ENCODE results near the gene LAMB2. TPM values are rescaled to one million over a fixed set of nuclear protein-coding genes. Genes with fewer than 3 reads are reported as not detected.
A peak's percentile ranks its signal among the peaks of the same experiment; 100 is the strongest.

Gene LAMB2
- total RNA-seq, 2 donors from 2014 or later, result 432 to 667 TPM

- H3K9me3 ChIP-seq, result no peaks in the 10 kb centered on the region
- peak overlapping the region; percentile 91 to 95 for H3K27ac ChIP-seq
- H3K27me3 ChIP-seq (replicated peaks; ENCODE audit: insufficient read depth), result no peaks in the 10 kb centered on the region
- intact Hi-C loops (cut with DNase I), result loop anchor here (2.0 kb wide), 1 partner anchor 15 kb away; the partner anchor contains the start of gene QARS1
- peaks cover 38 to 47% of the 10 kb centered on the region in 2 donors for H3K36me3 ChIP-seq
- 0% methylated on average over 9 of the region's 9 CpGs for WGBS
- peaks cover 6% of the 10 kb centered on the region for H3K4me1 ChIP-seq (replicated peaks)
- peak overlapping the region; percentile 92 to 100 for H3K4me3 ChIP-seq
- no peak for DNase-seq (ENCODE audit: low spot score)
- TF ChIP-seq POLR2AphosphoS5 (IDR thresholded peaks at IDR 0.05), result no peak
- TF ChIP-seq CTCF (IDR thresholded peaks at IDR 0.05), result no peak
- TF ChIP-seq POLR2A (IDR thresholded peaks at IDR 0.05), result no peak
Measured at GRCh38 chr3:49120096-49120437, 12.8 kb downstream of the LAMB2 start.

GRCh38 chr3:49119439-49119838 is 13.4 kb downstream of the LAMB2 start:
- Histone ChIP-seq H3K4me3 (peak overlapping the region; percentile 92 to 100), H3K4me1 (replicated peaks) (peaks cover 6% of the 10 kb centered on the region), H3K9me3 (no peaks in the 10 kb centered on the region), H3K27ac (no peak overlapping the region), H3K36me3 (peaks cover 40 to 52% of the 10 kb centered on the region in 2 donors), H3K27me3 (replicated peaks; ENCODE audit: insufficient read depth) (no peaks in the 10 kb centered on the region)
- intact Hi-C loops (cut with DNase I), result no loop called here
- TF ChIP-seq POLR2A (IDR thresholded peaks at IDR 0.05) (no peak), POLR2AphosphoS5 (IDR thresholded peaks at IDR 0.05) (no peak), CTCF (IDR thresholded peaks at IDR 0.05) (no peak)
- 52% methylated on average over 3 of the region's 3 CpGs for WGBS
- no peak for DNase-seq (ENCODE audit: low spot score)

- 75% methylated on average over 10 of the region's 10 CpGs for WGBS
- intact Hi-C loops (cut with DNase I), result no loop called here
- H3K4me3 ChIP-seq, result no peak overlapping the region
- peaks cover 44 to 52% of the 10 kb centered on the region in 2 donors for H3K36me3 ChIP-seq
- no peak overlapping the region for H3K27ac ChIP-seq
- no peak for TF ChIP-seq CTCF (IDR thresholded peaks at IDR 0.05)
- no peak for TF ChIP-seq POLR2AphosphoS5 (IDR thresholded peaks at IDR 0.05)
- TF ChIP-seq POLR2A (IDR thresholded peaks at IDR 0.05), result no peak
- H3K27me3 ChIP-seq (replicated peaks; ENCODE audit: insufficient read depth), result no peaks in the 10 kb centered on the region
- peaks cover 6% of the 10 kb centered on the region for H3K4me1 ChIP-seq (replicated peaks)
- no peaks in the 10 kb centered on the region for H3K9me3 ChIP-seq
- DNase-seq (ENCODE audit: low spot score), result no peak
Measured at GRCh38 chr3:49119036-49119435, 13.8 kb downstream of the LAMB2 start.

GRCh38 chr3:49112262-49112661 is 20.6 kb downstream of the LAMB2 start:
- Histone ChIP-seq H3K4me1 (replicated peaks) (no peaks in the 10 kb centered on the region), H3K27ac (no peak overlapping the region), H3K36me3 (peaks cover 66 to 67% of the 10 kb centered on the region in 2 donors), H3K9me3 (no peaks in the 10 kb centered on the region), H3K4me3 (no peak overlapping the region), H3K27me3 (replicated peaks; ENCODE audit: insufficient read depth) (no peaks in the 10 kb centered on the region)
- no peak for DNase-seq (ENCODE audit: low spot score)
- intact Hi-C loops (cut with DNase I), result no loop called here
- TF ChIP-seq POLR2AphosphoS5 (IDR thresholded peaks at IDR 0.05) (no peak), CTCF (IDR thresholded peaks at IDR 0.05) (no peak), POLR2A (IDR thresholded peaks at IDR 0.05) (no peak)
- 83% methylated on average over 14 of the region's 14 CpGs for WGBS

- WGBS, result 69% methylated on average over 6 of the region's 6 CpGs
Measured at GRCh38 chr3:49111347-49111746, 21.5 kb downstream of the LAMB2 start.

More at GRCh38 chr3:49111347-49111746, 21.5 kb downstream of the LAMB2 start:
- no peak overlapping the region for H3K4me3 ChIP-seq
- intact Hi-C loops (cut with DNase I), result no loop called here
- H3K9me3 ChIP-seq, result no peaks in the 10 kb centered on the region
- H3K27ac ChIP-seq, result no peak overlapping the region
- H3K4me1 ChIP-seq (replicated peaks), result no peaks in the 10 kb centered on the region
- H3K27me3 ChIP-seq (replicated peaks; ENCODE audit: insufficient read depth), result no peaks in the 10 kb centered on the region
- TF ChIP-seq POLR2AphosphoS5 (IDR thresholded peaks at IDR 0.05) (no peak), CTCF (IDR thresholded peaks at IDR 0.05) (no peak), POLR2A (IDR thresholded peaks at IDR 0.05) (no peak)
- no peak for DNase-seq (ENCODE audit: low spot score)
- peaks cover 56 to 59% of the 10 kb centered on the region in 2 donors for H3K36me3 ChIP-seq
